Hindlimb muscle (tissue), 1 donor: Measurements from ENCODE around the gene MAD1L1. TPM values are rescaled to one million over a fixed set of nuclear protein-coding genes. Genes with fewer than 3 reads are reported as not detected.

ENCODE experiments used
- DNase-seq: peaks from one replicate; pipeline ENCODE4 v3.0.0-alpha.2; 2013
- polyA plus RNA-seq: library from polyadenylated mRNA; unstranded; fragments of 120-200 nt; gene quantifications from one replicate; pipeline ENCODE4 v1.2.1, GENCODE V29; 2013; ENCODE audit not compliant: insufficient read length

The MAD1L1 gene
- polyA plus RNA-seq, 1 donor = 27.6 TPM

DNA sequence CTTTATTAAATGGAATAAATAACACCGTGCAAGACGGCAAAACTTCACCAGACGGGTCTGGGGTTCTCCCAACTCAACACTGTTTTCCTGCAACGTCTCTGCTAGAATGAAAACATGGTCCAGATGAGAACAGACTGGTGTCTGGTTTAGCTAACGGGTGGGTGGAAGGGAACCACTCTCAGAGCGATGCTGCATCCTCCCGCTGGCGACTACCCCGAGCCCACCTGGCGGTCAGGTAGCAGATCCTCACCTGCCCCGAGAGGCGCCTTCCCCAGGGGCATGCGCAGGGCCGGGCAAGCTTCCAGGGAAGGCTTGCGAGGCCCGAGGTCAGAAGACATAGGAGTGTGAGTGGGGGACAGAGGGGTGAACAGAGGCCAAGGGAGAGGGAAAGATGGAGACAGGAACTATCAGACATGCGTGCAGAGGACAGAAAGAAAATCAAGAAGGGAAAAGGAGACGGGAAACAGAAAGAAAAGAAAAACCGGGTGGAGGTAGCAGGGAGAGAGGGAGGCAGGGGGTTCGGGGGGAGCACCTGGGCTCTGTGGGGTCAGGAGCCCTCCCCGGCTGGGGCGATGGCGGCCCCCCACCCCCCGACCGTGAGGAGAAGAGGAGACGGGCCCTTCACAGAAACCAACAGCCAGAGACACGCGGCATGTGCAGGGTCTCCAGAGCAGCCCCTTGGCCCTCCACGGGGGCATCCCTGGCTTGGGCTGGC lies 222.0 kb downstream of the MAD1L1 start:
- no peak for DNase-seq

DNA sequence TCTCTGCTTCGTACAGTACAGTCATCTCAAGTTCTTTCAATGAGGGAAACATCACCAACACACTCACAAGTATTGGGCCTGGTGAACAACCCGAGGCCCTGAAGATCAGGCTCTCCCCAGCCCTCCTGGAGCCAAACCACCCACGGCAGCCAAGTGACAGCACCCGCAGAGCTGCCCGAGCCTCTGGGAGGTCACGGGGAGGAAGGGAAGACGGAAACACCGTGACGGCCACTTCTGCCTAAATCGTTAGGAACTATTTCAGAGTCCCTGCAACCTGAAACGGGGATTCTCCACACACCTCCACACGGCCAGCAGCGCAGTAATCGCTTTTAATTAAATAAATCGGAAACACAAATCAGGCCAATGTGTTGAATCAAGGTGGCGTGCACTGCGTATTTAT lies 222.6 kb downstream of the MAD1L1 start:
- DNase-seq = no peak

DNA sequence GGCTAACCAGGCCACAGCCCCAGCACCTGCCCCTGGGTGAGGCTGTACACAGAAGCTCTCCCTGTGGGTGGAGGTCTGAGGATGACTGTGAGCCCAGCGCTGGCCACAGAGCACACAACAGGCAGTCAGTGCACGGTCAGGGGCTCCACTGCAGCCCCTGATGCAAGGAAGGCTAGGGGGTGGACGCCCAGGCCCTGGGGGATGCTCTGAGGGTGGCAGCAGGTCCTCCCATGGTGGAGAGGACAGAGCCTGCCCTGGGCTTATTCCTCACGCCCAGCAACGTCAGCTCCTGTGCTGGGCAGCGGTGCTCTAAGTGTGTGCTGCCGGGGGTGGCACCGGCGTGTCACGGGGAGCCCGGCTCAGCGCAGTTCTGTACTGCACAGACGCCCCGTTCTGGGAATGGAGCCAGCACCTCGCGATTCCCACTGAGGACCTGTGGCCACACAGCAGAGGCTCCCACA lies 223.2 kb downstream of the MAD1L1 start:
- no peak for DNase-seq

DNA sequence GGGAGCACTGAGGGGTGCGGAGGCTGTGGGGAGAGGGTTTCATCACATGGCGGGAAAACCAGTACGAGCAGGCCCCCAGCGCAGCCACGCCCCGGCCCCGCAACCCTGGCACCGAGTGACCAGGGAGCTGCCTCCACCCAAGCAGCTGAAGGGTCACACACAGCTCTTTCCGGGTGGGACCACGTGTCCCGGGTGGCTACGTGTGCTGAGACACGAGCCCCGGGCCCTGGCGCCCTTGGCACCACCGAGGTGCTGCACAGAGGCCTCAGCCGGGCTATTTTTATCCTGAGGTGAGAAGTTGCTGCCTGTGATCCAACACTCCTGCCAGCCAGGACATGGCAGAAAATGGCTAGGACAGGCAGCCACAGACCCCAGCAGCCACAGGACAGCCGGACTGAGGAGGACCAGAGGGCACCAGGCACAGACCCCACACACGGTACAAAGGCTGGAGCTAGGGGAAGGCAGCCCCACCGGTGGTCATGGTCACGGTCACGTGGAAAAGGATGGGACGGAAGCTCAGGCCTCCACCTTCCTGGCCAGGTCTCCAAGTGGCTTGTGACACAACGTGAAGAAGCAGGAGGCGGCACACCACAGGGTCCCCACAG lies 223.7 kb downstream of the MAD1L1 start:
- no peak for DNase-seq

DNA sequence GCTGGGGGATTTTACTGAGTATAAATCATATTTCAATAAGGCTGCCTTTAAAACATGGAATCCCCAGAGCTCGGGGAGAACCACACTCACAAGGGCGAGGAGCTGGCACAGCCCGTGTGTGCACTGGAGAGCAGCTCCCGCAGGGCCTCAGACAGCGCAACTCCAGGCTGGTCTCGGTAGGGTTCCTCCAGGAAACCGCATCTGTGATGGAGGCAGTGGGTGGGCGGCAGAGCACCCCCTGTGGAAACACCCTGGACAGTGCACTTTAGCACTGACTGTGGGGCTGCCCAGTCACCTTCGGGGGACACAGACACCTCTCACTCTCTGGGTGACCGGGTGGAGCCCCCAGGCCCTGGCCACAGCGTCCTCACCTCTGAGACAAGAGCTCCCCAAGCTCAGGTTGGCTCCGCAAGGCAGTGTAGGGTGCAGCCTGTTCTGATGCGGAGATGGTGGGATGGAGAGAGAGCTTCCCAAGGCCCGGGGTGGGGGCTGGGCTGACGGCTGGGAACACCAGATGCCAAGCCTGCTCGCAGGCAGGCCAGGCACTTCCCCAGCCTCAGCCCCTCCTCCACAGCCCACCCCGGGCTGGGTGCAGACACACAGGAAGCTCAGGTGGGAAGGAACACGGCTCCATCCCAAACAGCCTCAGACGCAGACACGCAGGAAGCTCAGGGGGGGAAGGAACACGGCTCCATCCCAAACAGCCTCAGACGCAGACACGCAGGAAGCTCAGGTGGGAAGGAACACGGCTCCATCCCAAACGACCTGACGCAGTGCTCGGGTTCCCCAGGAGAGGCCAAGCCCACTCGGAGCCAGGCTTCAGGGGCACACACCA lies 224.4 kb downstream of the MAD1L1 start:
- DNase-seq = no peak

DNA sequence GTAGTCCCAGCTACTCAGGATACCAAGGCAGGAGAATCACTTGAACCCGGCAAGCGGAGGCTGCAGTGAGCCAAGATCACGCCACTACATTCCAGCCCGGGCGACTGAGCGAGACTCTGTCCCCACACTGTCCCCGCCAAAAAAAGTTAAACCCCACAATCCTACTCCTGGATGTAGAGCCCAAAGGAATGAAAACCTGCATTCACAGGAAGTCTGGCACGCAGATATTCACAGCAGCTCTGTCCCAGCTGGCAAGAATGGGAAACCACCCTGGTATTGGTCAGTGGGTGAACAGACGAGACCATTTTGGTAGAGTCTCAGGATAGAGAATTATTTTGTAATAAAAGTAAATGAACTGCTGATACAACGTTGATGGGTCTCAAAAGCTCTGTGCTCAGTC lies 225.2 kb downstream of the MAD1L1 start:
- no peak for DNase-seq

DNA sequence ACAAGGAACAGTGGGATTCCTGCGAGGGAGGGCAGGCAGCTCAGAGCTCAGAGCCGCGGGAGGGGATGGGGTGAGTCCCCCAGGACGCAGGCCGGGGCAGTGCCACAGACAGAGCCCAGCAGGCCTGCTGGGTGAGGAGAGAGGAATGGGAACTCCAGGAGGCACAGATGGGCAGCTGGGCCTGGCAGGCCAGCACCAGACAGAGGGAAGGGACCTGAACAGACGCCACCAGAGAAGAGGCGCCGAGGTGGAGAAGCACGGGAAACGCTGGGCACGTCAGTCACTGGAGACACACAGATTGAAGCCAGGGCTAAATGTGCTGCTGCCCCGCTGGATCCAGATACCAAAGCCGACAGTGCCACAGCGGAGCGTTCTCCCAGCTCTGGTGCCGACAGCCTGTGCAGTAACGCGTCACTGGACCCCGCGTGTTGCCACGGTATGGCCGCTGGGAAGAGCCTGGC lies 225.8 kb downstream of the MAD1L1 start:
- no peak for DNase-seq

DNA sequence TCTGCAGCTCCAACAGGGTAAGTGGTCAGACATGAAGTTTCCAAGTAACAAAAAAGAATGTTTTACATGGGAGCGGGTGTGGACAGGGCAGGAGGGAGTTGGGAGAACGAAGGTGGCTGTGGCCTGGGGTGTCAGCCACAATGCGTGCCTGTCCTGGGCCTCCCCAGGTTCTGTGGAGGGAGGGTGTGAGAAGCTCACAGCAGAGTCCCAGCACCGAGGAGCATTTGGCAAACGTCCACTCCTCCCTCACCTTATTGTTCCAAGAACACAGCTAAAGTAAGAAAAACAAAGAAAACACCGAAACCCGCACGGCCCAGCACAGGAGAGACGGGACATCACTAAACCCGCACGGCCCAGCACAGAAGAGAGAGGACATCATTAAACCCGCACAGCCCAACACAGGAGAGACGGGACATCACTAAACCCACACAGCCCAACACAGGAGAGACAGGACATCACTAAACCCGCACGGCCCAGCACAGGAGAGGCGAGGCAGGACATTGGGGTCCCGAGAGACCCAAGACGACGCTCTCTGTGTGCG lies 226.4 kb downstream of the MAD1L1 start:
- no peak for DNase-seq

DNA sequence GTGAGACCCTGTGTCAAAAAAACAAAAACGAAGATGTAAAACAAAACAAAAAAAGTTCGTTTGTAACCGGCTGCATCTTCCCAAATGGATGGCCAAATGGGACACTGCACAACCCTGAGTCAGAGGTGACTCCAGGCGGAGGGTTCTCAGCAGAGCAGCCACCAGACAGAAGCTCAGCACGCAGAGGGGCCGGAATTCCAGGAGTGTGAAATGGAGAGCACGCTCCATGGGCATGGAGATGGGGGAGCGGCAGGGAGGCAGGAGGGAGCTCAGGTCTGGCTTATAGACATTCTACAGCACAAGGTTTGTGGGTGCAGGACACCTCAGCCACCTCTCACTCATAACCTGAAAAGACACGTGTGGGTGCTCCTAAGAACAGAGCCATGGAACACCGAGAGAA lies 227.0 kb downstream of the MAD1L1 start:
- DNase-seq = no peak

DNA sequence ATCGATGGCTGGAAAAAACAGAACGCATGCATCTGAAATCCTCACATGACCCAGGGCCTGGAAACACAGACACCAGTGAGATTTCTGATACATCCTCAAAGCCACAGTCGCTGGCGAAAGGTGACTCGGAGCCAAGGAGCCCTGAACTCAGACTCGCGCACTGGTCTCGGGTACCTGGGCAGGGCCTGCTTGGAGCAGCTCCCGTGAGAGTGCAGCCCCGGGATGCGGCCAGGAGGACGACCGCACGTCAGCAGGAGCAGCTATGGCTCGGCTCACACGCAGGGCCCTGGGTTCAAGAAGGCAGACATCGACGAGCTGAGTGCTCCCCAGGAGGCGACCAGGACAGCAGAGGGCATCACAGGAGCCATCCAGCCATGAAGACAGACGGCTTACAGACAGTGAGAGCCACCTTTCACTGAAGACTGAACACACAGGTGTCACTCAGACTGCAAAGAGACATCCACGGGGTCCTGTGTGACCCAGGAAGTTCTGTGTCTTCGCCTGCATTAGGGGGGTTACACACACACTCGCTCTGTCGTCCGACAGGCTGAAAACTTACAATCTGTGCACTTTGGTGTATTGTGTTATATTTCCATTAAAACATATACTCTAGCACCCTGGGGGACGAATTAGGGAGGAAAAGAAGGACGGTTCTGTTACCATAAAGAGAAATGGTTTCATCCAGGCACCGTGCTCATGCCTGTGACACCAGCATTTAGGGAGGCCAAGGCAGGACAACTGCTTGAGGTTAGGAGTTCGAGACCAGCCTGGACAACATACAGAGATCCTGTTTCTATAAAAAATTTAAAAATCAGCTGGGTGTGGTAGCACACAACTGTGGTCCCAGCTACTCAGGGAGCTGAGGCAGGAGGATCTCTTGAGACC lies 227.7 kb downstream of the MAD1L1 start:
- no peak for DNase-seq

DNA sequence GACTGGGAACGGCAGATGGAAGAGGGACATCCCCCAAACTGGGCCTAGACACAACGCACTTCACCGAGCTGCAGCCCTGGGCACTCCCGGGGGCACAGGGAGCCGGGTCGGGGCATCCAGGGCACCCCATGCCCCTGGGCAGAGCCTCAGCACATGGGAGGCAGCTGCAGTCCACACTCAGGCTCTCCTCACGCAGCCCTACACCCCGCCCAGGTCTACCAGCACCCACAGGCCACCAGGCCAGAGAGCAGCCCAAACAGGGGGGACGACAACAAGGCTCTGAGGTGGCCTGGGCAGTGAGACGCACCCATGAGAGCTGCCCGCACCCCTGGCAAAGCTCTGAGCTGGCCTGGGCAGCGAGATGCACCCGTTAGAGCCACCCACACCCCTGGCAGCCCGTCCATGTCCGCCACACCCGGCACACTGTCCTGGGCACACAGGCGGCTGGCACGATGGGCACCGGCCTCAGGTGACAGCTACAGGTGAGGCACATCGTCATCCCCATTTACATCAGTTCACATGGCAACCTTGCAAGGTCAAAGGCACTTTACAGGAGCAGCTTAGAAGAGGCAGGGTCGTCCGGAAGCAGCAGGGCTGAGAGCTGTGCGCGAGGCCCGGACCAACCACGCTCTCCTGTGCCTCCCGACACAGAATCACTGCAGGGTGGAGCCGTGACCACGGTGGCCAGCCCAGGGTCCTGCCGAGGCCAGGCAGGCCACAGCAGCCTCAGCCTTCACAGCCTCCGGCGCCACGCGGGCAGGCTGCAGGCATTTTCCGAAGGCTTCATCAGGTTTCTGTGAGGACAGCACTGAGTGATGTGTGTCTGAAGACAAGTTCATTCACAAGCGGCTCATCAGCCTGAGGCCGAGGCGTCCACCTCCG lies 228.6 kb downstream of the MAD1L1 start:
- DNase-seq = no peak

DNA sequence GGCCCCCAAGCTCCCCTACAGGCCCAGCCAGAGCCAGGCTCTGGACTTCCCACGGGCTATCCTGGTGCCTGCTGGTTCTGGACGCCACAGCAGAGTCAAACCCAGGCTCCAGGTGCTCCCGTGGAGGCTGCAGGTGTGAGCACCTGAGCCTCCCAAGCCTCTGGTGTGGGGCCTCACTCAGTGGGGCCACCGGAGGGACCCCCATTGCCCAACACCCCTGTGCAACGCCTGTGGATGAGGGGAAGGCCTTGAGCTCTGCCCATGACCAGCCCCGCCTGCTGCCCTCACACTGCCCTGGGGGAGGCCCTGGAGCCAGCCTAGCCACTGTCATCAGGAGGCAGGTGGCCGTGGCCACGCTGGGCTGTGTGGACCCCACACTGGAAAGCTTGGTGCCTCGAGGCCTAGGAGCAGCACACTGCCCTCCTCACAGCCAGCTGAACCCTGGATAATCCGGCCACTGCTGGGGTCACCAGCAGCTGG lies 229.3 kb downstream of the MAD1L1 start:
- no peak for DNase-seq

DNA sequence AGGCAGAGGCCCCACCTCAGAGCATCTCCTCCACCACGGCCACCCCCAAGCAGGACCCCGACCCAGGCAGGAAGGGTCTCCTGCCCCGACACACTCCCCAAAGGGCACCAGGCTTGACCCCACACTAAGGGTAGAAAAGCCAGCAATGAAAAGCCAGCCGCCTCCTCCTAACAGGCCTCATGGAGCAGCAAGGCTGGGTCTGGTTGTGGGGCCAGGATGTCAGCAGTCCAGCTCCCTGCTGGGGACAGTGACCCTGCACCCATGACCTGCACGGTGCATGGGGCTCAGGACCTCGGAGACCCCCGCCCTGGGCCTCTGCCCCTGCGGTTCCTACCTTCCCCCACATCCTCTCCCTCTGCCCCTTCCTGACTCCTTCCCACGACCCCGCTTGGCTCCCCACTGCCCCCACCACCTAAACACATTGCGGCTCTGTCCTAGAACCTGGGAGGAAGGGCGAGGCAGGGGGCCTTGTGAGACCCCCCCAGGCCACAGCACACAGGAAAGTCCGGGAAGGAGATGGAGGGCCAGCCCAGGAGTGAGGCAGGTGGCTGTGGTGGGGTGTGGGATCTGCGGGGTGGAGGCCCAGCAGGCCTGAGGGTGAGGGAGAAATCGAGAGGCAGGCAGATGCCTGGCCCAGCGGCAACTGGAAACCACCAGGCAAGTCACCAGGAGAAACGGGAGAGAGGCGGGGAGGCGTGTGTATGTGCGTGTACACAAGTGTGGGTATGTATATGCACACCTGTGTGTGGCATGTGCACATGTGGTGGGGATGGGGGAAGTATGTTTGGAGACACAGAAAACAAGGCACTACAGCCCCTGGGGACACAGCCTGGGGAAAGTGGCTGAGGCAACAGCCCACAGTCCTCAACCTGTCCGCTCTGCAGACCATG lies 229.9 kb downstream of the MAD1L1 start:
- no peak for DNase-seq

DNA sequence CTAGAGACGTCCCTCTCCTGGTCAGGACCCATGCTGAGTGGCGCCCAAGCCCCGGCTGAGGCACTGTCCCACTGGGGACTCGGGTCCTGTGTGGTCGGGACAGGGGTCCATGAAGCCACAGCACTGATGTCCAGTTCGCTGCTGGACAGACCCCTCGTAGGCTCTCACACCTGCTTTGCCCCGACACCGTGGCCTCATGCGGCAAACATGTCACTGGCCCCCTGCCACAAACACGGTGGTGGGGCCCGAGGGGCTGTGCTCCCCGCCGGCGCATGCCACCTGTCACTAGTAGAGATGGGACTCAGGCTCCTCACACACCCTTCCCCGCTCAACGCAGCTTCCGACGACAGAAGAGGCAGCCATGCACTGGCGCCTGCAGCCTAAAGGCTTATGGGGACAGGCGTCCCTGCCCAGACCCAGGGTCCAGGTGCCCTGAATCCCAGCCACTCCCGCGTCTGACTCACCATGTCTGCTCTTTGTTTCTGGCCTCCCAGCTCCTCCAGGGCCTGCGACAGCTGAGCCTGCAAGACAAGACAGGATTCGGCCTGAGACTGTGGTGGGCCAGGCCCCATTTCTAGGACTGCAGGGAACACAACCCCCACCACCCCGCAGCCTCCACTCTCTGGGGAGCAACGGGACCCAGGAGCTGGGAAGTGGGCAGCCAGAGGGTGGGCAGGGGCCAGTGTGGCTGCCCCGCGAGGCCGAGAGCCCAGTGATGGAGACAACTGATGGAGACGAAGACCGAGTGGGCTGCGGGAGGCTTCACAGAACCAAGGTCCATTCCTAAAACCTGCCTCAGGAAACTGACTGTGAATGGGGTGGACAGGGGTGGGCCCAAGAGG lies 230.9 kb downstream of the MAD1L1 start:
- DNase-seq = no peak

DNA sequence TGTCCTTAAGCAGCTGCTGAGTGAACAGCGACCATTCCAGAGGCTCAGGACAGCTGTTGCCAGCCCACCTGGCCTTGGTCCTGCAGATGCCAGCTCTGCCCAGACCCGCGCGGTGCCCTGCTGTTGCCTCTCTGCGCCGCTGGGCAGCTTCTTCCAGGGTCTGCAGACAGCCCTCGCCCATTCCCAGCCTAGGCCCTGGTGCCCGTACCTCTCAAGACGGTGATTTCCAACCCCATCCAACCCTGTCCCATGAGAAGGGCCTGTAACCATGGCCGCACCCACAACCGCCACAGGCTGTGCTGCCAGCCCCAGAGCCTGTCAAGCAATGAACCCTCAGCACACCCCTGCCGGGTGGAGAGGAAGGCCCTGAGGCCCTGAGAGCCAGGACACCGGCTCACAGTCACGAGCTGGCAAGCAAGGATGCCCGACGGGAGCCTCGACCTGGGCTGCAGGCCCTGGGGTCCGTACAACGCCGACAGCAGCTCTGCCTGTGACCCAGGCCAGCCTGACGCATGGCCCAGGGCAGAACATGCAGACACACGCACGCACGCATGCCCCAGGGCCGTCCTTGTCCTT lies 231.9 kb downstream of the MAD1L1 start:
- no peak for DNase-seq

DNA sequence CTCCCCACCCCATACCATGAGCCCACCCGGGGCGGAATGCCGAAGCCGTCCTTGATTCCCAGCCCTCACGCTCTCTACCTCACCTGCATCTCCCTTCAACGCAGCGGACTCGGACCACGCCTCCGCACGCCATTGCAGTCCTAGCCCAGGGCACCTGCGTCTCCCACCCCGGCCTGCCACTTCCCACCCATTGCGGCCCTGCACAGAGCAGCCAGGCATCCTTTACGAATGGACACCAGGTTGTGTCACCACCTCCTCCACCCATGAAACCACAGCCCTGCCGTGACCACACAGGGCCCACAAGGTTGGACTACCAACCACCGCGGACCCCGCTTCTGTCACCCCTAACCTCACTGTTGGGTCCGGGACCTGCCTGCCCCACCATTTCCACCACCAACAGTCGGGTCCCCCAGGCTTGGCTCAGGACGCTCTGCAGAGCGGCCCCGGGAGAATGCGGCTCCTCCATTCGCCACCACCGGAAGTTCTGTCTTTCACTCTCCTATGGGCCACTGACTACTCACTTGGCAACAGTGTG lies 232.5 kb downstream of the MAD1L1 start:
- DNase-seq = no peak

DNA sequence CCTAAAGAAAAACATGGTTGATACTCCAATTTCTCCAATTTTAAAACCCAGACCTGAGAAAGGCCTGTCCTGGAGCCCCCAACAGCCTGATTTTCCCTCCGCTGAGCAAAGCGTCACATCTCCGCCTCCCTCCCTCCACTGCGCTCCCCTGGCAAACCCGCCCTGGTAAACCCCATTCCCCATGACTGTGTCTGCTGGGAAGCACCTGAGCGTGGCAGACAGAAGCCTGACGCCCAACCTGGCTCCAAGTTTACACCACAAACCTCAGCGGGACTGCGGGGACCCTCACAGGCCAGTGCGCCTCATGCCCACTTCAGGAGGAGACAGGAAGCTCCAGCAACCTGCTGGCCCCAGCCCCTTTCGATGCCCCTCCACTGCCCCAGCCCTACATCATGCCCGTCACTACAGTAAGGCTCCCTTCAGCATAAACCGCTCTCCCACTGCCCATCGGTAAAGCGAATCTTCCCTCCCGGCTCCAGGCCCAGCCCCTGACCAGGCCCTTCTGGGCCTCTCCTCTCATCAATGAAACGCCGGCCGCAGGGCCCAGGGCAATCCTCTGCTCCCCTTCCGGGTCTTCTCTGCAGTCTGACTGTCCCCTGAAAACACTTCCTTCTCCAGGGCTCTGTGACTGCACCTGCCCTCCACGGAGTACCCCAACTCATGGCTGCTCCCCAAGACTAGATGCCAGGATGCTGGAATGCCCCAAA lies 233.3 kb downstream of the MAD1L1 start:
- no peak for DNase-seq

DNA sequence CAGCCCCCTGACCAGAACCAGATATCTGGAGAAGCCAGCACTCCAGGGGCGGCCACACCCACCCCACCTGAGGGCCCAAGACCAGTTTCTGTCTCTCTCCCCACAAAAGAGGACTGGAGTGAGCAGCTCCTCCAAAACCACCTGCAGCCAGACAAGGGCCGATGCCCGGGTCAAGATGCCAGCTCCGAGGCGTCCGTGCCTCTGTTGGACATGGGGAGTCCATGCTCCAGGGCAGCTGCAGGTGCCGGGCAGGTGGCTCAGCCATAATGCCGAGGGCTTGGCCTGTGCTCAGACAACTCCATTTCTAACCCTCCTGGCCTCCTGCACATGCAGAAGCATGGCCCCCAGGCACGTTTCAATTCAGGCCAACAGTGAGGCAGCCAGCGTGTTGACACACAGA lies 234.6 kb downstream of the MAD1L1 start:
- DNase-seq = no peak
